ENCODE results near the gene FETUB.

GRCh38 chr3:186642014-186642413, 1.8 kb downstream of the FETUB start:
- TF ChIP-seq ZFX (IDR thresholded peaks at IDR 0.05) = no peak
- TF ChIP-seq, protein P1, sequence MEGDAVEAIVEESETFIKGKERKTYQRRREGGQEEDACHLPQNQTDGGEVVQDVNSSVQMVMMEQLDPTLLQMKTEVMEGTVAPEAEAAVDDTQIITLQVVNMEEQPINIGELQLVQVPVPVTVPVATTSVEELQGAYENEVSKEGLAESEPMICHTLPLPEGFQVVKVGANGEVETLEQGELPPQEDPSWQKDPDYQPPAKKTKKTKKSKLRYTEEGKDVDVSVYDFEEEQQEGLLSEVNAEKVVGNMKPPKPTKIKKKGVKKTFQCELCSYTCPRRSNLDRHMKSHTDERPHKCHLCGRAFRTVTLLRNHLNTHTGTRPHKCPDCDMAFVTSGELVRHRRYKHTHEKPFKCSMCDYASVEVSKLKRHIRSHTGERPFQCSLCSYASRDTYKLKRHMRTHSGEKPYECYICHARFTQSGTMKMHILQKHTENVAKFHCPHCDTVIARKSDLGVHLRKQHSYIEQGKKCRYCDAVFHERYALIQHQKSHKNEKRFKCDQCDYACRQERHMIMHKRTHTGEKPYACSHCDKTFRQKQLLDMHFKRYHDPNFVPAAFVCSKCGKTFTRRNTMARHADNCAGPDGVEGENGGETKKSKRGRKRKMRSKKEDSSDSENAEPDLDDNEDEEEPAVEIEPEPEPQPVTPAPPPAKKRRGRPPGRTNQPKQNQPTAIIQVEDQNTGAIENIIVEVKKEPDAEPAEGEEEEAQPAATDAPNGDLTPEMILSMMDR (conservative IDR thresholded peaks at IDR 0.05) = no peak

All from C4-2B (cell line).